Stomach (tissue), 4 donors: ENCODE measurements around the gene WNK1.

Experiments
- CTCF ChIP-seq, 7 experiments: fragments of 450-650 bp in 4 of 7; fragments of 200-600 bp in 3 of 7; sonication (generic) in 3 of 7; IDR thresholded peaks; one replicate each; pipeline ENCODE4 v1.5.1; 2016 to 2019; ENCODE audit warnings: antibody characterized with exemption in 7 of 7, control low read depth in 2 of 7, mild to moderate bottlenecking in 1 of 7
- EP300 ChIP-seq: sonication (generic); formaldehyde crosslinking; IDR thresholded peaks from one replicate; pipeline ENCODE4 v1.6.1; 2017; ENCODE audit warnings: antibody characterized with exemption
- POLR2A ChIP-seq, 4 donors: fragments of 450-650 bp; IDR thresholded peaks; one replicate each; pipeline ENCODE4 v1.6.1; 2016; ENCODE audit warnings: antibody characterized with exemption in 4 of 4, control low read depth in 2 of 4, mild to moderate bottlenecking in 1 of 4, moderate library complexity in 1 of 4
- POLR2AphosphoS5 ChIP-seq, 3 donors: sonication (generic); formaldehyde crosslinking; IDR thresholded peaks; one replicate each; pipeline ENCODE4 v1.6.1; 2016; ENCODE audit warnings: antibody characterized with exemption in 3 of 3

GRCh38 chr12:737122-737739 lies 15.1 kb upstream of the WNK1 start:
- no peak for TF ChIP-seq POLR2A (IDR thresholded peaks at IDR 0.05)
- no peak for TF ChIP-seq CTCF (IDR thresholded peaks at IDR 0.05)
- peak in 2 of 3 donors; percentile 75 to 89 for TF ChIP-seq POLR2AphosphoS5 (IDR thresholded peaks at IDR 0.05)
- no peak for TF ChIP-seq EP300
